GM19468 (cell line): ENCODE measurements around the gene ZDHHC24.
"Not testable (repeated sequence)": the region's sequence is repeated elsewhere in the genome, so short reads cannot be mapped to it uniquely, and the experiment has no call there.

Experiments used
- ATAC-seq: cut with Tn5 transposase; IDR thresholded peaks from one replicate; pipeline ENCODE4 v1.9.1; 2021; ENCODE audit warnings: mild to moderate bottlenecking, moderate library complexity, moderate number of reproducible peaks; ENCODE audit not compliant: unreplicated experiment; ENCODE audit errors: extremely low read depth

ZDHHC24 gene

DNA sequence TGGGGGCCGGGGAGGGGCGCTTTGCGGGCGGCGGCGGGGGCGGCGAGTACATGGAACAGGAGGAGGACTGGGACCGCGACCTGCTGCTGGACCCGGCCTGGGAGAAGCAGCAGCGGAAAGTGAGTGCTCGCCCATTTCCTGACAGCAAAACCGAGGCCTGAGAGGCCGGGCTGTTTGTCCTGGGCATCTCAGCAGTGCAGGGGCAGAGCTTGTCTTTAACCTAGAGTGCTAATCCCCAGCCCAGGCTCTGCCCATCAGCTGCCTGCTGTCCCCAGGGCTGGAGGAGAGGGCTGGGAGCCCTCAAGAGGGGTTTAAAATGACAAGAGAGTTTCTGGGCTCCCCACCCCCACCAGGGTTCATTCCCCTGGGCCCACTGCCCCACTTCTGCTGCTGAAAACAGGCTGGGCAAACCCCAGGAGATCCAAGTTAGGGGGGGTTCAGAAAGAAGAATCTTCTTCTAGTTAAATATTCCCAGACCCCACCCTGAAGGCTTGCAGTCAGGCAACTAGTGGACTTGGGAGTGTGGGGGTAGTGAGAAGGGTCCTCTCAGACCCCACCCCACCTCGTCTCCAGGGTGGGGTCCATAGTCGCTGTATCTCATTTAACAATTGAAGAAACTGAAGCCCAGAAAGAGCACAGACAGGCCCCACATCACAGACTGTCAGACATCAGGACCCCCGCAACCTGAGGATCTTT is 1.3 kb upstream of the ZDHHC24 start:
- no peak for ATAC-seq

DNA sequence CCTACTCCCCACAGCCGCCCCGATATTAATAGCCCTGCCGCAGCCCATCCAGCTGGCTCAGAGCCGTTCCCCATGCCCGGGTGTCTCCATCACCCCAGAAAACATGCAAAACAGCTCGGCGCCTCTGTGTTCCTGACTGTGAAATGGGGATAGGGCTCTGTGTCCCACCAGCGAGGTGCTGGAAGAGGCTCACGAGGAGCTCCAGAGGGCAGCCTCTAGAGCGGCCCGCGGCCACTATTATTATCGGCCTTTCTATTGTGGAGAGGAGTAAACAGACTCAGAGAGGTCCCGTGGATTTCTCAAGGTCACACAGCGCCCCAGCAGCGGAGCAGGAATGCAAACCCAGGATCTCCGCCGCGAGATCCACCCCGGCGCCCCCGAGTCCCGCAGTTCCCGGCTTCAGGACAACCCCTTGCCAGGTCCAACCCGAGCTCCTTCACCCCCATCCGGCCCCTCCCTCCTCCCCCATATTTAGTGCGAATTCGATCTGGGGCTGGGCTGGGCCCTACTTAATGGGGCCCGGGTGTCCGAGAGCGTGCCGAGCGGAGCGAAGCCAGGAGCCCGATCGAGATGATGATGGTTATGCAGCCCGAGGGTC is 619 bp upstream of the ZDHHC24 start, which contains the start of gene ACTN3:
Gene ACTN3, plus strand, starts transcription at position 536 of the 598 bp plus-strand sequence. Its CDS starts 35 bp downstream, at position 571.
- no peak for ATAC-seq

DNA sequence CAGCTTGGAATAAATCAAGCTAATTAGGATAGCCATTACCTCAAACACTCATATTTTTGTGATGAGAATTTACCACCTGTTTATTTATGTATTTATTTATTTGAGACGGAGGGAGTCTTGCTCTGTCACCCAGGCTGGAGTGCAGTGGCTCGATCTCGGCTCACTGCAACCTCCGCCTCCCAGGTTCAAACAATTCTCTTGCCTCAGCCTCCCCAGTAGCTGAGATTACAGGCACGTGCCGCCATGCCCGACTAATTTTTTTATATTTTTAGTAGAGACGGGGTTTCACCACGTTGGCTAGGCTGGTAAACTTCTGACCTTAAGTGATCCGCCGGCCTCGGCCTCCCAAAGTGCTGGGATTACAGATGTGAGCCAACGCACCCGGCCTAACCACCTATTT is 896 bp downstream of the ZDHHC24 start:
- ATAC-seq = not testable (repeated sequence)

DNA sequence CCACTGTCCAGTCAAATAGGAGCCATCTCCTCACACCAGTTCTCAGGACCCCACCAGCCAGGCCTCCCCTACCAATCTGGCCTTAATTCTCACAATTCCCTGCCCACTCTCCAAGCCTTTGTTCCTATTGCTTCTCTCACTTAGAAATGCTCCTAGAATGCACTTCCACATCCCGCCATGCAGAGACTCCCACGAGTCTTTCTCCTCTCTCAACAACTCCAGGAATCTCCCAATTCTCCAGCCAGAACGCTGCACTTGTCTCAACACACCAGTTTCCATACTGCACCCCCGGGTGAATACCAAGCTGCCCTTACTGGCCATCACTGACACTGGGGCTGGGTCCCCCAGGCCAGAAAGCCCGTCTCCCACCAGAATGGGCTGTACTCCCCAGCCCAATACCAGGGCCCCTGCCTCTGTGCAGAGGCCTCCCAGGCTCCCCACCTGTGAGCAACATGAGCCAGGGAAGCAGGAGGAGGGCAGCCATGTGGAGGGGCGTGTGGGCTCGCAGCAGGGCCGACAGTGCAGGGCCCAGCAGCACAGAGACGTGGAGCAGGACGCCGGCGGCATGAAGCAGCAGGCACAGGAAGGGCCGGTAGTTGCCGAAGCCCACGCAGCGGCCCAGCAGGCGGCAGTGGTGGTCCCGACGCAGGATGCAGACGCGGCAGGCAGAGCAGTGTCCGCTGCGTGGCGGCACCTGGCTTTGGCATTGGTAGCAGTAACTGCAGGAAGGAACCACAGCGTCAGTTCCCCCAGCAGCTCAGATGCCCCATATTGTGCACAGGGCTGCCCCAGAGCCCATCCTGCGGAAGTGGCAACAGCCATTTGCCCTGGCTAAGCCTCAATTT is 2.4 kb downstream of the ZDHHC24 start:
- ATAC-seq = no peak

DNA sequence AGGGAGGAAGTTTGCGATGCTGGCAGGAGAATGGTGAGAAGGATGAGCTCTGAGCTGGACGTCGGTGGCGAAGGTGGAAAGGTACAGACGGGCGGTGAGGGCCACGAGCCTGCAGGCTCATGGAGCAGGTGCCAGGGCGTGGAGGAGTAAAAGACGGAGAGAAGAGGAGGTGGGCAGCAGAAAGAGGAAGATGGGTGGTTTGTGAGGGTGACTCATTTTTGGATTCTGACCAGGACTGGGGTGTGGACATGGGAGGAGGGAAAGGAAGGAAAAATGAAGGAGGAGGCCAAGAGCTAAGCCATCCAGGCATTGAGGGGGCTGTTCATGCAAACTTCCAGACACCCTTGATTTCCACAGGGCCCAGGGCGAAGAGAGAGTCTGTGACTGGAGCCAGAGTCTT is 3.5 kb downstream of the ZDHHC24 start:
- no peak for ATAC-seq

DNA sequence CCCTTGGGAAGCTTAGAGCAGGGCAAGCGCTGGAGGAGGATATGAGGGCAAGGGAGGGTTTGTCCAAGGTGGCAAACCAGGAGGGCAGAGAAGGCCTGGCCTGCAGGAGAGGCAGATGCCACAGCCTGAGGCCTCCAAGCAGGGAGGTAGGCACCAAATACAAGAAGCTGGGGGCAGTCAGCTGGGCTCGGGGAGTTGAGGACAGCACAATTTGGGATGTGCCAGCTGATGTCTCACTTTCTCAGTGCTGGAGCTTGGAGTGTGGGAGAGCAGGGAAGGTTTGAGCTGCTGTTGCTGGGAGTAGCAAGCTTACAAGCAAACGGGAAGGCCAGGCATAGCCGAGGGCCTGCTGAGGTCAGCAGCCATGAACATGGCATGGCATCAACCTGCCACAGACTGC is 4.0 kb downstream of the ZDHHC24 start:
- ATAC-seq = no peak

DNA sequence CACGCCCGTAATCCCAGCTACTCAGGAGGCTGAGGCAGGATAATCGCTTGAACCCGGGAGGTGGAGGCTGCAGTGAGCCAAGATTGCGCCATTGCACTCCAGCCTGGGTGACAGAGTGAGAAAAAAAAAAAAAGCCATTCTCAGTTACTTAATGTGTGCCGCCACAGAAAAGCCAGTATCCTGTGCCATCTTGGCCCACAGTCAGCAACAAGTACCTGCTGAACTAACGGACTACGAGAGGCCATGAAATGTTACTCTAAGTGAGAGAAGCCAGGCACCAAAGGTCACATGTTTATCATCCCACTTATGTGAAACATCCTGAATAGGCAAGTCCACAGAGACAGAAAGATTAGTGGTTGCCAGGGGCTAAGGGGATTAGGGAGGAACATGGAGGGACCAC is 5.2 kb downstream of the ZDHHC24 start:
- not testable (repeated sequence) for ATAC-seq

DNA sequence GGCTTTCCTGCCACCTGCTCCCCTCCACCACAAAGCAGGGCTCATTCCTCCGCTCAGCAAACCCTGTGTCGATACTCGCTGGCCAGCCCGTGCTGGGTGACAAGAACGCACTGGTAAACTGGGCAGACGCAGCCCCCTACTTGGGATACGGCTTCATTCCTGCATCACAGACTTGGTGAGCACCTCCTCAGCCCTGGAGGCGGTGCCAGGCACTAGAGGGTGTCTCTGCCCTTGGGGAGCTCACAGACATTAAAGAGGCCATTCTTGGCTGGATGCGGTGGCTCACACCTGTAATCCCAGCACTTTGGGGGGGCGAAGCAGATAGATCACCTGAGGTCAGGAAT is 6.0 kb downstream of the ZDHHC24 start:
- ATAC-seq = no peak

DNA sequence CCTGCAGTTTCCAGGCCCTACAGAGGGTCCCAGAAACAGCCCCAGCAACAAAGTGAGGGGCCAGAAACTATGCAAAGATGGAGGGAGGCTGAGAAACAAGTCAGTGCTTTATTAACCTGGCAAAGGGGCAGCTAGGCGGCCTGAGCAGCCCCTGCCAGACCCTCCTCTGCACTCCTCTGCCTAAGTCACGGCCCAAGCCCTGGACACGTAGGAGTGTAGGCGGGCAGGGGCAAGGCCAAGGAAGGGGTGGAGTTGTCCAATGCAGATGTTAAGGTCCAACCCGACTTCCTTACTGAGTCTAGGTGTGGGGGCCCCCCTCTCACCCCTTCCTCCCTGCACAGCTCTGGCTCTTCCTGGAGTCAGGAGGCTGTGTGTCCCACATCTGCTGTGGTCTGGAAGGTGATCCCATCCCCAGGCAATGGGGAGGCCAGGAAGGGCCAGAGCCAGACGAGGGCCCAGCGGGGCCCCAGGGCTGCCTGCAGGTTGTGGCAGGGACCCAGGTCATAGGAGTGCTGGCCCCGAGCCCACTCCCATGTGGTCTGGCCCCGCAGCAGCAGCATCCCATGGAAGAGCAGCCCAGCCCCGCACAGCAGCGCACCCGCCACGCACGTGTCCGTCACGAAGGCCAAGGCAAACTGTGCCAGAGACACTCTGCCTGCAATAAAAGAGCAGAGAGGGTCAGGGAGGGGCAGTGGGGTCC is 6.5 kb downstream of the ZDHHC24 start:
- no peak for ATAC-seq

DNA sequence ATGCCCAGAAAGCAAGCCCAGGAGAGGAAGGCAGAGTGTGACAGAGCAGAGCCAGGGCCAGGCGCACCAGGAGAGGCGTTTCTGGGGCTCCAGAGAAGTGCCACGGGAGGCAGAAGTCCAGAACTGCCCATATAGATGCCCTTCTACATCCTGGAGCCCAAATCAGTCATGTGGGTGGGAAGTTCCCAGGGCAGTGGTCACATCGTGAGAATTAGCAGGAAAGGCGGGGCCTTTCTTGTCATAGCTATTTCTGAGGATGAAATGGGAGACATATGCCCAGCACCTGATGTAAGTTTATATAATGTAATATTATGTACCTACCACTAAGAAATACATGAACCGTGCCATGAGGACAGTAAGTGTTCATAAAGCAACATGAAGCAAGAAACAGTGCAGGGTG is 13.1 kb downstream of the ZDHHC24 start:
- no peak for ATAC-seq

DNA sequence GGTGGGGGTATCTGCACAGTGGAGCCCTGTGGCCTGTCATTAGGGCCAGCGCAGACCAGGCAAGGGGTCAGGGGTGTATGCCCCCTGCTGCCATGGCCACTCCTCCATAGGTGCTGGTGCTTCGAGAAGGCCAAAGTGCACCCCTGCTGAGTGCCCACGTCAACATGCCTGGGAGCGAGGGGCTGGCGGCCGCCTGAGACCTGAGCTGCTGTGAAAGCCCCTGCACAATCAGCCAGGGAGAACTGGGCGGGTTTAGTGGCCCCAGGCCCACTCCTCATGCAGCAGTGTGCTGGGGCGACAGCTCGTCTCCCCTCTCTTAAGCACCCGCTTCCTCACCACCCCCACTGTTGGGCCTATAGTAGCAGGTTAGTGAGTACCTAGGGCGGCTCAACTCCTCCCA is 14.0 kb downstream of the ZDHHC24 start:
- no peak for ATAC-seq

DNA sequence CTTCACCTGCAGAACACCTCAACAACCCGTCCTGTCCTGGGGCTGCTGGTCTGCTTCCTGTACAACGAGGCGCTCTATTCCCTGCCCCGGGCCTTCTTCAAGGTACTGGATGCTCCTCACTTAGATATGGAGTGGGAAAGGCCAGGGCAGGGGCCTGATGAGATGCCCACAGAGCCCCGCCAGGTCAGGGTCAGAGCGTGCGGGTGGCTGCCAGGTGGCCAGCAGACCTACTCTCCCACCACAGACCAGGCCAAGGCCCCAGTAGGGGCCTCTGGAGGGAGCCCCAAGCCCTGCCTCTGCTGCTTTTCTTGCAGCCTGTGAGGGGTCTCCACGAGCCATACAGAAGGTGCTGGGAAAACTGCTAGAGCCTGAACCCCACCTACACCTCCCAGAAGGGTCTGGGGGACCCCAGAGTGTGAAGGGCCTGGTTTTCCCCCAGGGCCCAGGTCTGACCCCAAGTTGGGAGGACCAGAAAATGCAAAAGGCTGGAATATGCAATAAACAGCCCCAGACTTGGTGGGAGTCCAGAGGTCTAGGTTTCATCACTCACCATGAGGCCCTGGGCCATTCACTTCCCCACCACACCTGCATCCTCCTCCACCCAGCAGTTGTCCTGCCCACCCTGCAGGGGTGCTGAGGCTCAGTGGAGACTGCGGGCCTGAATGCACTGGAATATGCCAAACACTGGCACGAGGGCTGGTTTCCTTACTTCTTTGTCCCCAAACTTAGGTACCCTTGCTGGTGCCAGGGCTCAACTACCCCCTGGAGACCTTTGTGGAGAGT is 14.7 kb downstream of the ZDHHC24 start:
- no peak for ATAC-seq

DNA sequence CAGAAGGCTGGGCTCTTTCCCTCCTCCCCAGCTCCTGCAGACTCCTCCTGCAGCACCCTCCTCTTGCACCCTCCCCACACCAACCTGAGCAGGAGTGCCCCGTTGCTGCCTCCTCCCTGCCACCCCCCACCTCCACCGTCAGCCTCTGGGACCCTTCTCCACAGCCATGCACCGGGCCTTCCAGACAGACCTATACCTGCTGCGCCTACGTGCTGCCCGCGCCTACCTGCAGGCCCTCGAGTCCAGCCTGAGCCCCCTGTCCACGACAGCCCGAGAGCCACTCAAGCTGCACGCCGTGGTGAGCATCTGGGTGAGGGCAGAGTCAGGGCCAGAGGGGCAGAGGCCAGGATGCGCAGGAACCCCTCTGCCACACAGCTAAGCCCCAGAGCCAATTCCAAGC is 16.2 kb downstream of the ZDHHC24 start:
- ATAC-seq = no peak

DNA sequence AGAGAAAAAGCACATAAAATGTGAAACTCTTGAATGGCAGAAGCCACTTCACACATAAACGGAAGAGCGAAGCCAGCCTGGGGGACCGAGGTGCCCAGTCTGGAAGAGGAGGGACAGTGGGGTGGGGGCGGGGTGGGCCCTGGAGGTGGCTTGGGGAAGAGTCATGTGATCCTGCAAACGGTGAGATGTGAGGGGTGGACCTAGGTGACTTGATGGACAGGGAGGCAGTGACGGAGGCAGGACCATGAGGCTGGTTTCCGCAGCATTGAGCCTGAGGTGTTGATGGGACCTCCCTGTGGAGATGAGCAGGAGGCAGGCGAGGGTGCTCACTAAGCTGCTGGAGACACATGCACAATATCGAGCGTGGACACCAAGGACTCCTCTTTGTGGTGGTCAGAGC is 16.8 kb downstream of the ZDHHC24 start:
- ATAC-seq = no peak

DNA sequence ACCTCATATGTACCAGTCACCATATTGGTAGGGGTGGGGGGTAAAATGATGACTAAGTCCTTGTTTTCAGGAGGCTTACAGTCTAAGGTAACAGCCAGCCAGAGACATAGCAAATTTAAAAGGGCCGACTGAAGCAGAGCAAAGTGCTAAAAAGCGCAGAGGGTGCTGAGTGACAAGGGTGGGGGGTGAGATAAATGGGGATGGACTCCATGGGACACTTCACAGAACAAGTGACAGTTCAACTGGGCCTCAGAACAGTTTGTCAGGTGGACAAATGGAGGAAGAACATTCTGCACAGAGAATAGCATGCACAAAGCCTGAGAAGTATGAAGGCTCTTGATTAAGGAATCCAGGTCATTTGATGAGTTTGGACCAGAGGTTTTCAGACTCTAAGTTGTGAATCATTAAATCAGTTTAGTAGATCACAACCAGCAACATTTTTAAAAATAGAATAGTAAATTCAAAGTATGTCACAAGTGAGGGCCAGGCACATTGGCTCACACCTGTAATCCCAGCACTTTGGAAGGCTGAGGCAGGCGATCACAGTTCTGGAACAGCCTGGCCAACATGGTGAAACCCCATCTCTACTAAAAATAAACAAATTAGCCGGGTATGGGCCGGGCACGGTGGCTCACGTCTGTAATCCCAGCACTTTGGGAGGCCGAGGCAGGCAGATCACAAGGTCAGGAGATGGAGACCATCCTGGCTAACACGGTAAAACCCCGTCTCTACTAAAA is 21.4 kb downstream of the ZDHHC24 start:
- no peak for ATAC-seq

DNA sequence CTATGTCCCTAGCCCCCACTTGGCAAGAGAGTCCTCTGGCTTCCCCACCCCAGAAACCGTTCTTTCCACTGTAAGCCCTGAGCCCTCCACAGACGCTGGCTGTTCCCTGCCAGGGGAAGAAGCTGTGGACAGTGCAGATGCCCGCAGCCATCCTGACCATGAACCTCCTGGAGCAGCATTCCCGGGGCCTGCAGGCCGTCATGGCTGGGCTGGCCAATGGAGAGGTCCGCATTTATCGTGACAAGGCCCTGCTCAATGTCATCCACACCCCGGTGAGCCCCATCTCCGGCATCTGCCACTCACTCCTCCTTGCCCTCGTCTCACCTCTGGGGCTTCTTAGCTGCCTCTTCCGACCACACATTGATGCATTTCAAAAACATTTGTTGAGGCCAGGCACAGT is 22.2 kb downstream of the ZDHHC24 start:
- ATAC-seq = no peak

DNA sequence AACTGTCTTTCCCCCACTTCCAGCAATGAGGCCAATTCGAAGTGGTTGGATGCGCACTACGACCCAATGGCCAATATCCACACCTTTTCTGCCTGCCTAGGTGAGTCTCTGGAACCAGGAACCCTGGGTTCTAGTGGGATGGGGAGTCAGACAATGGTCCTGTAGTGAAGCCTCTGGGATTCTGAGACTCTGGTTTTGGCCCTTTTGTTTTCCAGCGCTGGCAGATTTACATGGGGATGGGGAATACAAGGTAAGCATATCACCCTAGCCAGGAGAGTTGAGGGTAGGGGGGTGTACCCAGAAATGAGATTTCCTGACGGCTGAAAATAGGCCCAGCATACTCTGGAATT is 34.9 kb downstream of the ZDHHC24 start:
- no peak for ATAC-seq

DNA sequence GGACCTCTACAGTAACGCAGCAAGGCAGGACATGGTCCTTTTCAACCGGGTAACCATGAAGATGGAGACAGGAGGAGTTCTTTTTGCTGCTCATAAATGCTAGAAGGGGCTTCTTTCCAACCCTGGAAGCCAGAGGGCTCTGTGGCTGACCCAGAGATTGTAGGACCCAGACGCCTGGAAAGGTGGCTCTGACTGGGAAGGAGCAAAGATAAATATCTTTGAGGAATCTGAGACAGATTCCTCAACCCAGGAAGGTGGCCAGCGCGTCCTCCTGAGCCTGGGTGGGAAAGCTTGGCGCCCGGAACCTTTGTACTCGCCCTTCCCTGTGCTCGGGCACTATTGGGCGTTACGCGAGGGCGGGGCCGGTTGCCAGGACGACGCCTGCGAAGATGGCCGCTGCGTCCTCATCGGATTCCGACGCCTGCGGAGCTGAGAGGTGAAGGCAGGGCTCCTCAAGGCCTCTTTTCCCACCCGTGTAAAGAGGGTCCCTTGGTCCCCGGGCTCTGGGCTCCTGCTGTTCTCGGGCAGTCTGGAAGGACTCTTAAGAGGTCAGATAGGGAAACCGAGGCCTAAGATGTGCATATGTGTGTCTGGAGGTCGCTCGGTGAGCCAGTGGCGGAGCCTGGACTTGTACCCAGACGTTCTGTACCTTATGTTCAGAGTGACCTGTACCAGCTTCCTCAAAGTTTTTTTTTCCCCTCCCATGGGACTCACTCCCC is 35.4 kb downstream of the ZDHHC24 start, which contains the start of gene BBS1:
Gene BBS1, plus strand, starts transcription at position 365 of the 719 bp plus-strand sequence. Its CDS starts 25 bp downstream, at position 390.
- no peak for ATAC-seq

DNA sequence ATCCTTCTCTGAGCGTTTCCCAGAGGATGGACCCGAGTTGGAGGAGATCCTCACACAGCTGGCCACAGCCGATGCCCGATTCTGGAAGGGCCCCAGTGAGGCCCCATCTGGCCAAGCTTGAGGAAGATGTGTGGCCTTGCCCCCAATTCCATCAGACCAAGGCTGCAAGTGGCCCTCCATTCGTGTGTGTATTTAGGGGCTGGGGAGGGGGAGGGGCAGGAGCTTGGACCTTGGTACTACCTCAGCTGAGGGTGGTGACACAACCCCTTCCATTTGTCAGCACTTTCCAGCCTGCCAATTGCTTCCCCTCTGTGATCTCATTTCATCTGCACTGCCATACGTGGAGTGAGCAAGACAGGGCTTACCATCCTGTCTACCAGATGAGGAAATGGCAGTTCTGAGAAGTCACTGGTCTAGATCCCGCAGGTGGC is 36.7 kb downstream of the ZDHHC24 start:
- no peak for ATAC-seq
